ENCODE measurements around the gene CACNA1B.

Gene CACNA1B

GRCh38 chr9:138053321-138053868 is 175.8 kb downstream of the CACNA1B start:
- DNase-seq (ENCODE audit: low read depth): no peak

GRCh38 chr9:138053996-138054752 is 176.6 kb downstream of the CACNA1B start:
- DNase-seq (ENCODE audit: low read depth): no peak

- DNase-seq (ENCODE audit: low read depth): no peak
Observed at GRCh38 chr9:138057726-138058125, 180.1 kb downstream of the CACNA1B start.

- no peak for DNase-seq (ENCODE audit: low read depth)
Observed at GRCh38 chr9:138058181-138058580, 180.6 kb downstream of the CACNA1B start.

GRCh38 chr9:138059196-138059595 is 181.6 kb downstream of the CACNA1B start:
- no peak for DNase-seq (ENCODE audit: low read depth)

GRCh38 chr9:138060365-138060764 is 182.8 kb downstream of the CACNA1B start:
- DNase-seq (ENCODE audit: low read depth): no peak

- DNase-seq (ENCODE audit: low read depth): no peak
Observed at GRCh38 chr9:138060881-138061280, 183.3 kb downstream of the CACNA1B start.

- DNase-seq (ENCODE audit: low read depth): no peak
Observed at GRCh38 chr9:138061631-138062030, 184.0 kb downstream of the CACNA1B start.

- no peak for DNase-seq (ENCODE audit: low read depth)
Observed at GRCh38 chr9:138062196-138062595, 184.6 kb downstream of the CACNA1B start.

GRCh38 chr9:138063033-138063432 is 185.5 kb downstream of the CACNA1B start:
- no peak for DNase-seq (ENCODE audit: low read depth)

- DNase-seq (ENCODE audit: low read depth): no peak
Observed at GRCh38 chr9:138063785-138064184, 186.2 kb downstream of the CACNA1B start.

GRCh38 chr9:138064547-138064946 is 187.0 kb downstream of the CACNA1B start:
- DNase-seq (ENCODE audit: low read depth): no peak

GRCh38 chr9:138065287-138065686 is 187.7 kb downstream of the CACNA1B start:
- no peak for DNase-seq (ENCODE audit: low read depth)

- no peak for DNase-seq (ENCODE audit: low read depth)
Observed at GRCh38 chr9:138066049-138066448, 188.5 kb downstream of the CACNA1B start.

GRCh38 chr9:138067613-138068367 is 190.2 kb downstream of the CACNA1B start:
- no peak for DNase-seq (ENCODE audit: low read depth)

GRCh38 chr9:138068601-138069035 is 191.0 kb downstream of the CACNA1B start:
- DNase-seq (ENCODE audit: low read depth): no peak

GRCh38 chr9:138069731-138070456 is 192.3 kb downstream of the CACNA1B start:
- no peak for DNase-seq (ENCODE audit: low read depth)

- no peak for DNase-seq (ENCODE audit: low read depth)
Observed at GRCh38 chr9:138070815-138071214, 193.2 kb downstream of the CACNA1B start.

- DNase-seq (ENCODE audit: low read depth): no peak
Observed at GRCh38 chr9:138071292-138071691, 193.7 kb downstream of the CACNA1B start.

GRCh38 chr9:138071731-138072130 is 194.1 kb downstream of the CACNA1B start:
- no peak for DNase-seq (ENCODE audit: low read depth)

GRCh38 chr9:138072161-138072842 is 194.7 kb downstream of the CACNA1B start:
- DNase-seq (ENCODE audit: low read depth): no peak

GRCh38 chr9:138072897-138073296 is 195.3 kb downstream of the CACNA1B start:
- DNase-seq (ENCODE audit: low read depth): no peak

Data from activated T-cell treated with anti-CD3 and anti-CD28 coated beads for 24 hours (primary cell).